Stomach (tissue), 9 donors: ENCODE measurements around the gene ARFIP1. TPM values are rescaled to one million over a fixed set of nuclear protein-coding genes. Genes with fewer than 3 reads are reported as not detected.

Source experiments
- DNase-seq, 2 donors: peaks; one replicate each; pipeline versions ENCODE4 v3.0.0 to v3.0.0-alpha.2; 2013 to 2019
- H3K27ac ChIP-seq, 5 donors: fragments of 200-600 bp in 4 of 5; sonication (generic) in 4 of 5; one replicate each; pipeline ENCODE4 v1.5.1; 2013 to 2019; ENCODE audit warnings: mild to moderate bottlenecking in 1 of 5, moderate library complexity in 1 of 5
- H3K27me3 ChIP-seq, 3 donors: fragments of 200-600 bp; sonication (generic); one replicate each; pipeline ENCODE4 v1.5.1; 2017 to 2019; ENCODE audit warnings: mixed run types in 1 of 3
- H3K36me3 ChIP-seq, 4 donors: fragments of 200-600 bp; sonication (generic); 1 replicate in 3 of 4; 2 replicates in 1 of 4; pipeline ENCODE4 v1.5.1; 2016 to 2019
- H3K4me1 ChIP-seq, 4 donors: fragments of 200-600 bp; sonication (generic); one replicate each; pipeline ENCODE4 v1.5.1; 2016 to 2019
- H3K4me3 ChIP-seq, 4 donors: fragments of 200-600 bp; sonication (generic) in 3 of 4; one replicate each; pipeline ENCODE4 v1.5.1; 2016 to 2019; ENCODE audit warnings: mild to moderate bottlenecking in 1 of 4
- H3K9me3 ChIP-seq, 4 donors: fragments of 200-600 bp; sonication (generic); one replicate each; pipeline ENCODE4 v1.5.1; 2016 to 2019
- CTCF ChIP-seq, 7 experiments: fragments of 450-650 bp in 4 of 7; fragments of 200-600 bp in 3 of 7; sonication (generic) in 3 of 7; IDR thresholded peaks; one replicate each; pipeline ENCODE4 v1.5.1; 2016 to 2019; ENCODE audit warnings: antibody characterized with exemption in 7 of 7, control low read depth in 2 of 7, mild to moderate bottlenecking in 1 of 7
- EP300 ChIP-seq: sonication (generic); formaldehyde crosslinking; IDR thresholded peaks from one replicate; pipeline ENCODE4 v1.6.1; 2017; ENCODE audit warnings: antibody characterized with exemption
- POLR2A ChIP-seq, 4 donors: fragments of 450-650 bp; IDR thresholded peaks; one replicate each; pipeline ENCODE4 v1.6.1; 2016; ENCODE audit warnings: antibody characterized with exemption in 4 of 4, control low read depth in 2 of 4, mild to moderate bottlenecking in 1 of 4, moderate library complexity in 1 of 4
- POLR2AphosphoS5 ChIP-seq, 3 donors: sonication (generic); formaldehyde crosslinking; IDR thresholded peaks; one replicate each; pipeline ENCODE4 v1.6.1; 2016; ENCODE audit warnings: antibody characterized with exemption in 3 of 3
- WGBS, 5 donors: extraction: QIAGEN DNeasy Blood & Tissue Kit in 3 of 5; methylation state at CpG; one replicate each; pipeline versions ENCODE4 v1.1.5 to v1.1.7; 2013 to 2018; 5-methylcytosine and 5-hydroxymethylcytosine counted together
- intact Hi-C: fragments of 100-400 bp; cut with DNase I; formaldehyde crosslinking; loops from one replicate; pipeline ENCODE4 v1.15.1; 2023; ENCODE audit warnings: low total_unique reads
- polyA plus RNA-seq, 3 donors: library from polyadenylated mRNA; stranded (reverse); fragments of 200-250 nt; gene quantifications; one replicate each; pipeline ENCODE4 v1.2.3, GENCODE V29; 2013
- total RNA-seq, 5 donors: library from RNA; depleted of rRNA; stranded (reverse); fragments of >200 nt; gene quantifications; one replicate each; pipeline versions ENCODE4 v1.1.0 to v1.2.3, GENCODE V29; 2014 to 2016
- donor health status: healthy with polysubstance abuse.
- donor health status: Bipolar disorder and iron deficiency.
- donor health status: healthy.

The ARFIP1 gene
- total and polyA plus RNA-seq, 8 donors, result 15.3 to 103 (median 39.4) TPM

GRCh38 chr4:152901205-152901604 is 121.5 kb downstream of the ARFIP1 start:
- 83 to 89% (median 89%) methylated on average over 3 of the region's 3 CpGs for WGBS, 5 donors
- intact Hi-C loops, result no loop called here
- no peaks in the 10 kb centered on the region for H3K27me3 ChIP-seq
- H3K9me3 ChIP-seq, result no peaks in the 10 kb centered on the region
- no peak overlapping the region for H3K27ac ChIP-seq
- no peaks in the 10 kb centered on the region for H3K4me1 ChIP-seq
- DNase-seq, result no peak
- no peak overlapping the region for H3K4me3 ChIP-seq
- TF ChIP-seq POLR2AphosphoS5 (IDR thresholded peaks at IDR 0.05) (no peak), EP300 (no peak)
- H3K36me3 ChIP-seq, result peaks cover 0 to 23% (median 3%) of the 10 kb centered on the region in 4 donors

GRCh38 chr4:152903658-152904057 is 123.9 kb downstream of the ARFIP1 start:
- DNase-seq, result no peak
- Histone ChIP-seq H3K9me3 (no peaks in the 10 kb centered on the region), H3K36me3 (peaks cover 0 to 20% (median 7%) of the 10 kb centered on the region in 4 donors), H3K4me3 (no peak overlapping the region), H3K27ac (no peak overlapping the region), H3K27me3 (no peaks in the 10 kb centered on the region), H3K4me1 (no peaks in the 10 kb centered on the region)
- TF ChIP-seq POLR2AphosphoS5 (IDR thresholded peaks at IDR 0.05) (no peak), CTCF (IDR thresholded peaks at IDR 0.05) (no peak), POLR2A (IDR thresholded peaks at IDR 0.05) (no peak), EP300 (no peak)
- intact Hi-C loops, result no loop called here

- H3K27ac ChIP-seq, result no peak overlapping the region
- 82 to 94% (median 92%) methylated on average over 4 of the region's 4 CpGs for WGBS, 5 donors
These were observed 130.1 kb downstream of the ARFIP1 start for GRCh38 chr4:152909901-152910300.

GRCh38 chr4:152910521-152910920 is 130.8 kb downstream of the ARFIP1 start:
- Histone ChIP-seq H3K27ac (no peak overlapping the region), H3K4me1 (no peaks in the 10 kb centered on the region), H3K4me3 (no peak overlapping the region), H3K36me3 (peaks cover 0 to 20% (median 7%) of the 10 kb centered on the region in 4 donors), H3K9me3 (no peaks in the 10 kb centered on the region), H3K27me3 (no peaks in the 10 kb centered on the region)
- TF ChIP-seq POLR2A (IDR thresholded peaks at IDR 0.05) (no peak), EP300 (no peak)
- DNase-seq, result no peak
- intact Hi-C loops, result no loop called here
- WGBS, 5 donors, result 63 to 96% (median 74%) methylated on average over 3 of the region's 3 CpGs

More at GRCh38 chr4:152909901-152910300, 130.1 kb downstream of the ARFIP1 start:
- Histone ChIP-seq H3K4me1 (no peaks in the 10 kb centered on the region), H3K36me3 (peaks cover 0 to 20% (median 7%) of the 10 kb centered on the region in 4 donors), H3K9me3 (no peaks in the 10 kb centered on the region), H3K27me3 (no peaks in the 10 kb centered on the region), H3K4me3 (no peak overlapping the region)
- intact Hi-C loops, result no loop called here
- TF ChIP-seq CTCF (IDR thresholded peaks at IDR 0.05) (no peak), POLR2A (IDR thresholded peaks at IDR 0.05) (no peak), POLR2AphosphoS5 (IDR thresholded peaks at IDR 0.05) (no peak), EP300 (no peak)
- no peak for DNase-seq

- Histone ChIP-seq H3K27ac (no peak overlapping the region), H3K4me1 (peaks cover 0 to 5% (median 0%) of the 10 kb centered on the region in 4 donors), H3K27me3 (no peaks in the 10 kb centered on the region), H3K4me3 (no peak overlapping the region), H3K36me3 (peaks cover 0 to 16% (median 0%) of the 10 kb centered on the region in 4 donors), H3K9me3 (peaks cover 0 to 20% (median 0%) of the 10 kb centered on the region in 4 donors)
- peak in 1 of 2 donors; percentile 60 for DNase-seq
- TF ChIP-seq POLR2A (IDR thresholded peaks at IDR 0.05) (no peak), POLR2AphosphoS5 (IDR thresholded peaks at IDR 0.05) (no peak), CTCF (IDR thresholded peaks at IDR 0.05) (no peak), EP300 (no peak)
- 48 to 66% (median 56%) methylated on average over 3 of the region's 3 CpGs for WGBS, 5 donors
- intact Hi-C loops, result no loop called here
These were observed 138.0 kb downstream of the ARFIP1 start for GRCh38 chr4:152917543-152918395.
